ENCODE measurements around the gene TMEM8B. TPM values are rescaled to one million over a fixed set of nuclear protein-coding genes. Genes with fewer than 3 reads are reported as not detected.
A peak's percentile ranks its signal among the peaks of the same experiment; 100 is the strongest.

The TMEM8B gene
- total RNA-seq, 4 donors from 2014 or later = 7.8 to 21.3 (median 9.6) TPM

DNA sequence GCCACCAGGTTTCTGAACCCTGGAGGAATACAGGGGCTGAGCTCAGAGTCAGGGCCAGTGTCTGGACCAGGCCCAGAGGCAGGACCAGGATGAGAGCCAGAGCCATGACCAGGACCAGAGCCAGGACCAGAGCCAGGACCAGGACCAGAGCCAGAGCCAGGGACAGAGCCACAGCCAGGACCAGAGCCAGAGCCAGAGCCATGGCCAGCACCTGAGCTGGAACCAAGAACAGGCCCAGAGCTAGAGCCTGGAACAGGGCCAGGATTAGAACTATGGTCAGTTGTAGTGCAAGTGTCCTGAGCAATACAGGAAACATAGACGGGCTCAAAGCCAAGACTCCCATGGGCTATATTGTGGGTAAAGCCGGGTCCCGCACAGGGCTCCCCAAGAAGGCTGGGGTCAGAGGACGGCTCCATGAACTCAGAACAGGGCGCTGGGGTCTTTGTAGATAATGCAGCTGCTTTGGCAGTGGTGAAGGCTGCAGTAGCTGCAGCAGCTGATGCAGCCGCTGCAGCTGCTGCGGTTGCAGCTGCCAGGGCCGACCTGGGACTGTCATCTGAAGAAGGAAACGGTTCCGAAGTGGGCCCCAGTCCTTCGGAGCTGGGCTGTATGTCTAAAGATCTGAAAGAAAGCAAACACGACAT is 17.5 kb upstream of the TMEM8B start:
- H3K27me3 ChIP-seq = no peaks in the 10 kb centered on the region
- H3K27ac ChIP-seq = peak overlapping the region; percentile 76 to 100 (median 90)
- intact Hi-C loops (cut with DNase I; ENCODE audit: low total_unique reads) (no loop called here), in situ Hi-C loops (cut with MboI; ENCODE audit: low pct_ligation_motif_present in 1 of 4, low pct_unique_long_range_greater_than_20kb in 1 of 4, low sequenced_read_pairs in 3 of 4) (loop anchor here in 1 of 4 donors (10.0 kb wide), 1 partner anchor 77 kb away; the partner anchor contains the start of genes CREB3 and TLN1)
- TF ChIP-seq EP300 (IDR thresholded peaks at IDR 0.05; ENCODE audit: low read depth) (no peak), POLR2A (IDR thresholded peaks at IDR 0.05) (no peak), POLR2AphosphoS5 (IDR thresholded peaks at IDR 0.05) (no peak)
- TF ChIP-seq, protein P1, sequence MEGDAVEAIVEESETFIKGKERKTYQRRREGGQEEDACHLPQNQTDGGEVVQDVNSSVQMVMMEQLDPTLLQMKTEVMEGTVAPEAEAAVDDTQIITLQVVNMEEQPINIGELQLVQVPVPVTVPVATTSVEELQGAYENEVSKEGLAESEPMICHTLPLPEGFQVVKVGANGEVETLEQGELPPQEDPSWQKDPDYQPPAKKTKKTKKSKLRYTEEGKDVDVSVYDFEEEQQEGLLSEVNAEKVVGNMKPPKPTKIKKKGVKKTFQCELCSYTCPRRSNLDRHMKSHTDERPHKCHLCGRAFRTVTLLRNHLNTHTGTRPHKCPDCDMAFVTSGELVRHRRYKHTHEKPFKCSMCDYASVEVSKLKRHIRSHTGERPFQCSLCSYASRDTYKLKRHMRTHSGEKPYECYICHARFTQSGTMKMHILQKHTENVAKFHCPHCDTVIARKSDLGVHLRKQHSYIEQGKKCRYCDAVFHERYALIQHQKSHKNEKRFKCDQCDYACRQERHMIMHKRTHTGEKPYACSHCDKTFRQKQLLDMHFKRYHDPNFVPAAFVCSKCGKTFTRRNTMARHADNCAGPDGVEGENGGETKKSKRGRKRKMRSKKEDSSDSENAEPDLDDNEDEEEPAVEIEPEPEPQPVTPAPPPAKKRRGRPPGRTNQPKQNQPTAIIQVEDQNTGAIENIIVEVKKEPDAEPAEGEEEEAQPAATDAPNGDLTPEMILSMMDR (IDR thresholded peaks at IDR 0.05) = no peak
- DNase-seq = no peak
- no peaks in the 10 kb centered on the region for H3K9me3 ChIP-seq
- peaks cover 21 to 38% (median 30%) of the 10 kb centered on the region in 4 donors for H3K4me1 ChIP-seq
- H3K4me3 ChIP-seq = peak overlapping the region in 3 of 4 donors; percentile 24 to 56 (median 37)
- H3K36me3 ChIP-seq = peaks cover 0 to 11% (median 0%) of the 10 kb centered on the region in 4 donors
- WGBS, 2 donors (ENCODE audit: low coverage in 1 of 2) = 17% methylated on average over 12 of the region's 12 CpGs; no CpG with 5 or more reads in 1 of the 2 donors

DNA sequence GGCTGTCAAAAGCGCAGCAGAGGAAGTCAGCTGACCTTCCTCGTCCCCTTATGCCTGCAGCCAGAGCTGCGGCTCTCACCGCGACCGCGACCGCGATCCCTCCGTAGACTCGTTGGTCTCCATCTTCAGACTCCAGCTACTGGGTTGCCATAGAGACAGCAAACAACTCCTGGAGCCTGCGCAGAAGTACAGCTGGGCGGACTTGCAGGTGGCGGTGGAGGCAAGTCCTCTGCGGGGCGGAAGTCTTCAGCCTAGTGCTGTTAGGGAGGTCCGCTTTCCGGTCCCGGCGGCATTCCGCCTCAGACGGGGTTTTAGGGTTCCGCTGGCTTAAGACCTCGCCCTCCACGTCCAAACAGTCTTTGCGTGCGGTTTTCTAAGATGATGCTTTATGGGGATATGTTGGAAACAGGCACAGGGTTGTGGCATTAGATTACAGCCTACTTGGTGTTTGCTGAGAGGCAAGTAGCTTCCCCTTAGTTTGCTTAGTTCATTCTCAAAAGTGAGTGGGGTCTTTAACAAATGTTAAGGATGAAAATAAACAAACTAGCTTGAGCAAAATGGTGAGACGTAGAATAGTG is 16.9 kb upstream of the TMEM8B start, which contains the start of gene SPAG8:
TSS of gene SPAG8 (minus strand) at position 238 of the 578 bp plus-strand sequence. CDS start at position 123, 115 bp downstream.
- H3K27me3 ChIP-seq = no peaks in the 10 kb centered on the region
- intact Hi-C loops (cut with DNase I; ENCODE audit: low total_unique reads) (no loop called here), in situ Hi-C loops (cut with MboI; ENCODE audit: low pct_ligation_motif_present in 1 of 4, low pct_unique_long_range_greater_than_20kb in 1 of 4, low sequenced_read_pairs in 3 of 4) (loop anchor here in 1 of 4 donors (10.0 kb wide), 1 partner anchor 77 kb away; the partner anchor contains the start of genes CREB3 and TLN1)
- 2 to 13% methylated on average over 1 to 26 of the region's 28 CpGs for WGBS, 2 donors (ENCODE audit: low coverage in 1 of 2)
- H3K36me3 ChIP-seq = peaks cover 0 to 5% (median 0%) of the 10 kb centered on the region in 4 donors
- H3K4me3 ChIP-seq = peak within 1 kb of the TSS in 3 of 4 donors; percentile 24 to 56 (median 37)
- peak; percentile 95 for DNase-seq
- peaks cover 21 to 38% (median 30%) of the 10 kb centered on the region in 4 donors for H3K4me1 ChIP-seq
- H3K9me3 ChIP-seq = no peaks in the 10 kb centered on the region
- H3K27ac ChIP-seq = peak within 1 kb of the TSS; percentile 76 to 100 (median 100)
- TF ChIP-seq POLR2A (IDR thresholded peaks at IDR 0.05) (peak; percentile 59), EP300 (IDR thresholded peaks at IDR 0.05; ENCODE audit: low read depth) (no peak), POLR2AphosphoS5 (IDR thresholded peaks at IDR 0.05) (peak; percentile 65 to 75 (median 66))
- TF ChIP-seq, protein P1 (IDR thresholded peaks at IDR 0.05) = no peak

- intact Hi-C loops (cut with DNase I; ENCODE audit: low total_unique reads) = no loop called here
- Histone ChIP-seq H3K4me3 (no peak overlapping the region), H3K36me3 (no peaks in the 10 kb centered on the region), H3K27me3 (no peaks in the 10 kb centered on the region), H3K4me1 (peaks cover 21 to 38% (median 30%) of the 10 kb centered on the region in 4 donors), H3K9me3 (no peaks in the 10 kb centered on the region), H3K27ac (peak overlapping the region; percentile 100)
- TF ChIP-seq, protein P1 (IDR thresholded peaks at IDR 0.05) = peak in 1 of 5 experiments; percentile 36
- no peak for TF ChIP-seq POLR2A (IDR thresholded peaks at IDR 0.05)
- in situ Hi-C loops (cut with MboI; ENCODE audit: low pct_ligation_motif_present in 1 of 4, low pct_unique_long_range_greater_than_20kb in 1 of 4, low sequenced_read_pairs in 3 of 4) = loop anchor here in 1 of 4 donors (10.0 kb wide), 1 partner anchor 79 kb away; the partner anchor contains the start of genes CREB3 and TLN1
- no peak for DNase-seq
- 58 to 66% methylated on average over 3 to 10 of the region's 10 CpGs for WGBS, 2 donors (ENCODE audit: low coverage in 1 of 2)
Measured at GRCh38 chr9:35813434-35814105, 15.5 kb upstream of the TMEM8B start.

All from transverse colon (tissue), 4 donors.